DND-41 (cell line): ENCODE data around the gene PLEKHO1.
"Not testable (repeated sequence)": the region's sequence is repeated elsewhere in the genome, so short reads cannot be mapped to it uniquely, and the experiment has no call there.

Experiments
- ATAC-seq: fragments of 200-7000 bp; cut with Tn5 transposase; 3 replicates; pipeline ENCODE4 v1.9.1; 2021; ENCODE audit warnings: low read depth; ENCODE audit not compliant: insufficient read depth
- DNase-seq: peaks from one replicate; pipeline ENCODE4 v3.0.0-alpha.2; 2020
- H2AFZ ChIP-seq: 2 replicates; pipeline ENCODE4 v1.6.0; 2012; ENCODE audit warnings: low read depth, low read length
- H3K27ac ChIP-seq: 2 replicates; pipeline ENCODE4 v1.5.1; 2012; ENCODE audit warnings: low read length, inconsistent platforms
- H3K27me3 ChIP-seq: fragments of 200-600 bp; sonication (generic); 2 replicates; pipeline ENCODE4 v1.6.0; 2012; ENCODE audit warnings: low read length, mild to moderate bottlenecking, inconsistent platforms; ENCODE audit not compliant: insufficient read depth, poor library complexity
- H3K36me3 ChIP-seq: 2 replicates; pipeline ENCODE4 v1.5.1; 2012; ENCODE audit warnings: low read length, inconsistent platforms; ENCODE audit not compliant: insufficient read depth
- H3K4me1 ChIP-seq: 2 replicates; pipeline ENCODE4 v1.5.1; 2012; ENCODE audit warnings: mild to moderate bottlenecking, low read length; ENCODE audit not compliant: insufficient read depth
- H3K4me2 ChIP-seq: 2 replicates; pipeline ENCODE4 v1.6.0; 2012; ENCODE audit warnings: mild to moderate bottlenecking, moderate library complexity, low read length, inconsistent platforms; ENCODE audit not compliant: insufficient read depth
- H3K4me3 ChIP-seq, 2 experiments: fragments of 200-600 bp in 1 of 2; shearing (Covaris generic) in 1 of 2; 2 replicates each; pipeline ENCODE4 v1.5.1; 2012 to 2016; ENCODE audit warnings: inconsistent platforms in 2 of 2, low read length in 2 of 2, mild to moderate bottlenecking in 2 of 2, low read depth in 1 of 2, moderate library complexity in 1 of 2
- H3K79me2 ChIP-seq: 2 replicates; pipeline ENCODE4 v1.6.0; 2012; ENCODE audit warnings: low read length, inconsistent platforms; ENCODE audit not compliant: insufficient read depth
- H3K9ac ChIP-seq: 2 replicates; pipeline ENCODE4 v1.6.0; 2012; ENCODE audit warnings: low read depth, mild to moderate bottlenecking, inconsistent platforms, low read length, moderate library complexity
- H3K9me3 ChIP-seq: 2 replicates; pipeline ENCODE4 v1.5.1; 2012; ENCODE audit warnings: low read length, moderate library complexity, mild to moderate bottlenecking, inconsistent platforms; ENCODE audit not compliant: insufficient read depth, severe bottlenecking
- H4K20me1 ChIP-seq: 2 replicates; pipeline ENCODE4 v1.6.0; 2012; ENCODE audit warnings: low read length; ENCODE audit not compliant: insufficient read depth
- CTCF ChIP-seq: IDR thresholded peaks from 2 replicates; pipeline ENCODE4 v1.5.1; 2012; ENCODE audit warnings: borderline replicate concordance, low read length, moderate library complexity, mild to moderate bottlenecking; ENCODE audit not compliant: poor library complexity, severe bottlenecking; ENCODE audit errors: extremely low read depth
- EZH2 ChIP-seq: IDR thresholded peaks from 3 replicates; pipeline ENCODE4 v1.6.1; 2012; ENCODE audit warnings: borderline replicate concordance, low read depth, mild to moderate bottlenecking, moderate library complexity, low read length, inconsistent platforms; ENCODE audit not compliant: severe bottlenecking

The PLEKHO1 gene

GRCh38 chr1:150138044-150138443, 11.7 kb upstream of the PLEKHO1 start:
- DNase-seq (no peak), ATAC-seq (no peak)
- Histone ChIP-seq H4K20me1 (peaks cover 2% of the 10 kb centered on the region; the same call in 1 of the 2 replicates), H2AFZ (no peak overlapping the region), H3K4me2 (no peak overlapping the region), H3K27ac (no peak overlapping the region), H3K4me1 (no peaks in the 10 kb centered on the region), H3K36me3 (no peaks in the 10 kb centered on the region), H3K9me3 (no peaks in the 10 kb centered on the region), H3K4me3 (no peak overlapping the region), H3K27me3 (no peaks in the 10 kb centered on the region), H3K79me2 (no peaks in the 10 kb centered on the region), H3K9ac (no peak overlapping the region)
- TF ChIP-seq CTCF (no peak), EZH2 (no peak)

GRCh38 chr1:150141452-150141851, 8.3 kb upstream of the PLEKHO1 start:
- Histone ChIP-seq H3K4me2 (no peak overlapping the region), H3K27me3 (no peaks in the 10 kb centered on the region), H3K4me1 (peaks cover 2% of the 10 kb centered on the region), H3K9me3 (no peaks in the 10 kb centered on the region), H3K4me3 (no peak overlapping the region), H2AFZ (no peak overlapping the region), H3K9ac (no peak overlapping the region), H3K27ac (no peak overlapping the region), H4K20me1 (peaks cover 2% of the 10 kb centered on the region; the same call in 1 of the 2 replicates), H3K36me3 (peaks cover 7% of the 10 kb centered on the region; the same call in 1 of the 2 replicates), H3K79me2 (no peaks in the 10 kb centered on the region)
- DNase-seq (no peak), ATAC-seq (no peak)
- TF ChIP-seq CTCF, result no peak
- no peak for TF ChIP-seq EZH2

GRCh38 chr1:150142083-150142482, 7.6 kb upstream of the PLEKHO1 start:
- H3K36me3 ChIP-seq, result peaks cover 7% of the 10 kb centered on the region; the same call in 1 of the 2 replicates
- ATAC-seq, result no peak
- no peak overlapping the region for H3K9ac ChIP-seq
- H4K20me1 ChIP-seq, result peaks cover 2% of the 10 kb centered on the region; the same call in 1 of the 2 replicates
- DNase-seq, result no peak
- no peak overlapping the region for H3K4me2 ChIP-seq
- no peak overlapping the region for H3K27ac ChIP-seq
- TF ChIP-seq CTCF, result no peak
- TF ChIP-seq EZH2, result no peak
- H3K79me2 ChIP-seq, result no peaks in the 10 kb centered on the region
- H3K4me3 ChIP-seq, result no peak overlapping the region
- H3K9me3 ChIP-seq, result no peaks in the 10 kb centered on the region
- H3K4me1 ChIP-seq, result peaks cover 7% of the 10 kb centered on the region
- no peaks in the 10 kb centered on the region for H3K27me3 ChIP-seq
- no peak overlapping the region for H2AFZ ChIP-seq

GRCh38 chr1:150144606-150145005, 5.1 kb upstream of the PLEKHO1 start:
- H3K79me2 ChIP-seq, result peaks cover 15% of the 10 kb centered on the region
- H3K9ac ChIP-seq, result no peak overlapping the region
- DNase-seq, result no peak
- no peak for ATAC-seq
- no peak overlapping the region for H3K4me3 ChIP-seq
- TF ChIP-seq EZH2 (no peak), CTCF (no peak)
- no peak overlapping the region for H2AFZ ChIP-seq
- H3K4me2 ChIP-seq, result no peak overlapping the region
- H3K4me1 ChIP-seq, result peaks cover 25% of the 10 kb centered on the region
- H3K27me3 ChIP-seq, result no peaks in the 10 kb centered on the region
- peaks cover 7% of the 10 kb centered on the region; the same call in 1 of the 2 replicates for H3K36me3 ChIP-seq
- H4K20me1 ChIP-seq, result no peaks in the 10 kb centered on the region
- H3K9me3 ChIP-seq, result no peaks in the 10 kb centered on the region
- H3K27ac ChIP-seq, result no peak overlapping the region

GRCh38 chr1:150146016-150146415, 3.7 kb upstream of the PLEKHO1 start:
- H3K9me3 ChIP-seq, H3K4me3 ChIP-seq, ATAC-seq, H3K4me2 ChIP-seq, H3K9ac ChIP-seq, H4K20me1 ChIP-seq, H3K27me3 ChIP-seq, H3K27ac ChIP-seq, DNase-seq, H2AFZ ChIP-seq: not testable (repeated sequence)
- Histone ChIP-seq H3K4me1 (peaks cover 26% of the 10 kb centered on the region), H3K79me2 (peaks cover 27% of the 10 kb centered on the region), H3K36me3 (peaks cover 12% of the 10 kb centered on the region)
